Astrocyte of the cerebellum (primary cell): ENCODE data around the gene NOL9.

ENCODE experiments used
- DNase-seq: peaks from one replicate; pipeline ENCODE4 v3.0.0-alpha.2; 2011; ENCODE audit warnings: low read depth
- H3K4me3 ChIP-seq: 2 replicates; pipeline ENCODE4 v1.5.1; 2011; ENCODE audit warnings: mild to moderate bottlenecking, low read depth, low read length, moderate library complexity
- CTCF ChIP-seq: IDR thresholded peaks from 2 replicates; pipeline ENCODE4 v1.5.1; 2012; ENCODE audit warnings: low read length, low read depth, moderate library complexity, mild to moderate bottlenecking; ENCODE audit errors: missing control alignments
- in situ Hi-C: cut with HindIII; loops from 2 replicates; pipeline ENCODE4 v1.10.0; 2017; ENCODE audit warnings: low sequenced_read_pairs

NOL9 gene

GRCh38 chr1:6510493-6510892 lies 43.8 kb downstream of the NOL9 start:
- TF ChIP-seq CTCF: no peak
- H3K4me3 ChIP-seq: no peak overlapping the region
- no peak for DNase-seq
- in situ Hi-C loops: no loop called here

GRCh38 chr1:6509919-6510291 lies 44.4 kb downstream of the NOL9 start:
- no peak for TF ChIP-seq CTCF
- DNase-seq: no peak
- in situ Hi-C loops: no loop called here
- no peak overlapping the region for H3K4me3 ChIP-seq

- no peak for DNase-seq
- TF ChIP-seq CTCF: no peak
- in situ Hi-C loops: no loop called here
- H3K4me3 ChIP-seq: no peak overlapping the region
Measured at GRCh38 chr1:6509220-6509918, 44.9 kb downstream of the NOL9 start.

- DNase-seq: no peak
- no peak overlapping the region for H3K4me3 ChIP-seq
Measured at GRCh38 chr1:6508816-6509189, 45.5 kb downstream of the NOL9 start.

GRCh38 chr1:6508154-6508815 lies 46.0 kb downstream of the NOL9 start:
- in situ Hi-C loops: no loop called here
- no peak for DNase-seq
- TF ChIP-seq CTCF: no peak
- no peak overlapping the region for H3K4me3 ChIP-seq

More at GRCh38 chr1:6508816-6509189, 45.5 kb downstream of the NOL9 start:
- TF ChIP-seq CTCF: no peak
- in situ Hi-C loops: no loop called here

- in situ Hi-C loops: no loop called here
- TF ChIP-seq CTCF: no peak
- DNase-seq: no peak
- no peak overlapping the region for H3K4me3 ChIP-seq
Measured at GRCh38 chr1:6507461-6507911, 46.8 kb downstream of the NOL9 start.
